Panc1 (cell line): ENCODE results near the gene GBF1. TPM values are rescaled to one million over a fixed set of nuclear protein-coding genes. Genes with fewer than 3 reads are reported as not detected.

Experiments used
- total RNA-seq: library from RNA; stranded (reverse); gene quantifications from one replicate; pipeline ENCODE4 v1.2.1, GENCODE V29; 2021; ENCODE audit not compliant: unreplicated experiment

Gene GBF1
- total RNA-seq, 1 experiment from 2014 or later, result 65.0 TPM

Other genes starting within 250 kb of the GBF1 start
- gene ARMH3, start 189.4 kb upstream of the GBF1 start, total RNA-seq, result 30.6 TPM
- 34.5 TPM for gene HPS6, start 180.2 kb upstream of the GBF1 start, total RNA-seq
- gene LDB1, start 125.2 kb upstream of the GBF1 start, total RNA-seq, result 87.6 TPM
- 87.9 TPM for gene PPRC1, start 112.5 kb upstream of the GBF1 start, total RNA-seq
- gene NOLC1, start 93.1 kb upstream of the GBF1 start, total RNA-seq, result 182 TPM
- gene ELOVL3, start 19.2 kb upstream of the GBF1 start, total RNA-seq, result 1.2 TPM
- gene PITX3, start 4.0 kb upstream of the GBF1 start, total RNA-seq, result 0.49 TPM
- gene NFKB2, start 150.2 kb downstream of the GBF1 start, total RNA-seq, result 105 TPM
- 2.4 TPM for gene PSD, start 173.3 kb downstream of the GBF1 start, total RNA-seq
- gene FBXL15, start 175.3 kb downstream of the GBF1 start, total RNA-seq, result 7.9 TPM
- 79.3 TPM for gene CUEDC2, start 187.0 kb downstream of the GBF1 start, total RNA-seq
- 0.21 TPM for gene C10orf95, start 206.0 kb downstream of the GBF1 start, total RNA-seq